ENCODE measurements around the gene XPA.

- TF ChIP-seq ZNF281 (CRISPR knock-in tag; IDR thresholded peaks at IDR 0.05) (no peak), IRF1 (CRISPR knock-in tag; IDR thresholded peaks at IDR 0.05) (no peak), MAX (CRISPR knock-in tag; IDR thresholded peaks at IDR 0.05) (no peak), NR2C2 (CRISPR knock-in tag; IDR thresholded peaks at IDR 0.05) (no peak)
Measured at GRCh38 chr9:97625620-97626019, 71.5 kb downstream of the XPA start.

Data from WTC11 (cell line).